ENCODE measurements around the gene CCDC192. TPM values are rescaled to one million over a fixed set of nuclear protein-coding genes. Genes with fewer than 3 reads are reported as not detected.

CCDC192 gene
- total and polyA plus RNA-seq, 2 of the 4 experiments (the other 2 are of a cell fraction) = not detected

GRCh38 chr5:127683008-127683407, 20.2 kb upstream of the CCDC192 start:
- Histone ChIP-seq H3K9me1 (ENCODE audit: insufficient read depth, low read length) (no peaks in the 10 kb centered on the region), H3K36me3 (ENCODE audit: control insufficient read depth, insufficient read depth, low read length) (no peaks in the 10 kb centered on the region), H4K91ac (ENCODE audit: insufficient read depth, low read depth, low read length) (no peak overlapping the region), H2BK15ac (ENCODE audit: low read depth, low read length) (no peak overlapping the region), H3K27ac (ENCODE audit: insufficient read depth, low read length) (no peak overlapping the region), H3K9me3 (ENCODE audit: control insufficient read depth, insufficient read depth, low read length) (no peaks in the 10 kb centered on the region), H4K5ac (ENCODE audit: low read depth, low read length) (no peak overlapping the region), H3K14ac (replicated peaks; ENCODE audit: low read depth, low read length) (no peak overlapping the region), H3K4me1 (ENCODE audit: control insufficient read depth, insufficient read depth, low read length) (no peaks in the 10 kb centered on the region), H3K79me1 (ENCODE audit: low read depth in 1 of 2, low read length in 2 of 2) (no peaks in the 10 kb centered on the region), H2AFZ (replicated peaks; ENCODE audit: low read length, poor library complexity) (no peak overlapping the region), H3K27me3 (ENCODE audit: control insufficient read depth, insufficient read depth, low read length) (no peaks in the 10 kb centered on the region), H3K18ac (ENCODE audit: low read depth, low read length) (no peak overlapping the region), H3K4me2 (ENCODE audit: low read depth, low read length) (no peak overlapping the region), H2AK5ac (ENCODE audit: low read depth, low read length) (no peak overlapping the region), H3K56ac (ENCODE audit: extremely low read depth, insufficient read depth, low read length) (no peak overlapping the region), H3K4me3 (ENCODE audit: insufficient read depth, low read depth, low read length) (no peak overlapping the region), H2BK120ac (ENCODE audit: low read depth, low read length) (no peak overlapping the region), H2BK5ac (ENCODE audit: low read depth, low read length, poor library complexity, severe bottlenecking) (no peak overlapping the region), H4K8ac (ENCODE audit: low read depth in 2 of 2, low read length in 2 of 2) (no peak overlapping the region), H2BK20ac (ENCODE audit: low read depth, low read length) (no peak overlapping the region), H3K4ac (ENCODE audit: low read depth, low read length) (no peak overlapping the region), H4K20me1 (ENCODE audit: insufficient read depth, low read length) (no peaks in the 10 kb centered on the region), H2AK9ac (replicated peaks; ENCODE audit: low read depth, low read length, poor library complexity) (no peak overlapping the region), H3K9ac (ENCODE audit: low read depth, low read length) (no peak overlapping the region), H3K23ac (ENCODE audit: low read depth, low read length) (no peak overlapping the region)
- TF ChIP-seq SMC3 (IDR thresholded peaks at IDR 0.05; ENCODE audit: low read depth, low read length) (no peak), CHD1 (IDR thresholded peaks at IDR 0.05; ENCODE audit: low read depth, low read length) (no peak), MAZ (IDR thresholded peaks at IDR 0.05; ENCODE audit: borderline replicate concordance, low read depth, low read length) (no peak), RFX5 (IDR thresholded peaks at IDR 0.05; ENCODE audit: low read depth, low read length) (no peak), RCOR1 (IDR thresholded peaks at IDR 0.05; ENCODE audit: insufficient replicate concordance, low read length) (no peak), MAFK (IDR thresholded peaks at IDR 0.05; ENCODE audit: low read depth, low read length) (no peak), CEBPB (IDR thresholded peaks at IDR 0.05; ENCODE audit: low read depth, low read length) (no peak), NFE2L2 (IDR thresholded peaks at IDR 0.05; ENCODE audit: low read depth, low read length) (no peak), CTCF (conservative IDR thresholded peaks at IDR 0.05; ENCODE audit: low read depth, low read length) (no peak), FOS (IDR thresholded peaks at IDR 0.05; ENCODE audit: low read depth, low read length) (no peak), MXI1 (IDR thresholded peaks at IDR 0.05; ENCODE audit: borderline replicate concordance, low read depth, low read length) (no peak), USF2 (IDR thresholded peaks at IDR 0.05; ENCODE audit: low read depth, low read length) (no peak), ELK1 (IDR thresholded peaks at IDR 0.05; ENCODE audit: borderline replicate concordance, low read depth, low read length) (no peak), BHLHE40 (IDR thresholded peaks at IDR 0.05; ENCODE audit: low read depth, low read length) (no peak), RAD21 (IDR thresholded peaks at IDR 0.05; ENCODE audit: low read length) (no peak), POLR2A (IDR thresholded peaks at IDR 0.05; ENCODE audit: low read depth, low read length) (no peak)
- CTCF ChIA-PET = no interaction called here
- in situ Hi-C loops (cut with MboI; ENCODE audit: low sequenced_read_pairs) = no loop called here
- DNase-seq (no peak), ATAC-seq (ENCODE audit: low read depth) (no peak)
- intact Hi-C loops (cut with micrococcal nuclease) = no loop called here
- POLR2A ChIA-PET (ENCODE audit: unreplicated experiment) = no interaction called here
- dilution Hi-C loops (cut with HindIII; ENCODE audit: low sequenced_read_pairs, unreplicated experiment) = no loop called here
- no CpG with 5 or more reads among the region's 4 CpGs for WGBS, 2 experiments (ENCODE audit: extremely low coverage in 2 of 2, insufficient read length in 1 of 2)
- no TSS peak for BruUV-seq (replicated peaks)

Data from IMR-90 (cell line).